Measurements from ENCODE around the gene FAM98A.
A peak's percentile ranks its signal among the peaks of the same experiment; 100 is the strongest.

Gene FAM98A

GRCh38 chr2:33617401-33617800, 18.3 kb upstream of the FAM98A start:
- H3K27me3 ChIP-seq (ENCODE audit: control insufficient read depth, insufficient read depth, low read length) = no peaks in the 10 kb centered on the region
- H3K9me3 ChIP-seq (ENCODE audit: control insufficient read depth, insufficient read depth, low read depth, low read length) = peaks cover 54% of the 10 kb centered on the region
- H3K4me1 ChIP-seq (ENCODE audit: control insufficient read depth, insufficient read depth, low read length) = peaks cover 8% of the 10 kb centered on the region; the same call in 1 of the 2 replicates
- H3K27ac ChIP-seq (ENCODE audit: low read depth, low read length) = no peak overlapping the region
- no peak overlapping the region for H3K9ac ChIP-seq (ENCODE audit: low read length)
- peaks cover 30% of the 10 kb centered on the region for H3K36me3 ChIP-seq (ENCODE audit: control insufficient read depth, insufficient read depth, low read length)
- H3K4me3 ChIP-seq (ENCODE audit: low read depth, low read length) = no peak overlapping the region

- Histone ChIP-seq H3K27ac (ENCODE audit: low read depth, low read length) (no peak overlapping the region), H3K9ac (ENCODE audit: low read length) (no peak overlapping the region), H3K36me3 (ENCODE audit: control insufficient read depth, insufficient read depth, low read length) (peaks cover 35% of the 10 kb centered on the region), H3K4me3 (ENCODE audit: low read depth, low read length) (no peak overlapping the region), H3K9me3 (ENCODE audit: control insufficient read depth, insufficient read depth, low read depth, low read length) (peaks cover 59% of the 10 kb centered on the region), H3K27me3 (ENCODE audit: control insufficient read depth, insufficient read depth, low read length) (no peaks in the 10 kb centered on the region), H3K4me1 (ENCODE audit: control insufficient read depth, insufficient read depth, low read length) (peaks cover 8% of the 10 kb centered on the region; the same call in 1 of the 2 replicates)
Observed at GRCh38 chr2:33616873-33617272, 17.8 kb upstream of the FAM98A start.

GRCh38 chr2:33614190-33614589, 15.1 kb upstream of the FAM98A start:
- peaks cover 48% of the 10 kb centered on the region for H3K36me3 ChIP-seq (ENCODE audit: control insufficient read depth, insufficient read depth, low read length)
- H3K27ac ChIP-seq (ENCODE audit: low read depth, low read length) = no peak overlapping the region
- H3K4me3 ChIP-seq (ENCODE audit: low read depth, low read length) = no peak overlapping the region
- H3K9ac ChIP-seq (ENCODE audit: low read length) = no peak overlapping the region
- no peaks in the 10 kb centered on the region for H3K27me3 ChIP-seq (ENCODE audit: control insufficient read depth, insufficient read depth, low read length)
- H3K4me1 ChIP-seq (ENCODE audit: control insufficient read depth, insufficient read depth, low read length) = peaks cover 8% of the 10 kb centered on the region; the same call in 1 of the 2 replicates
- H3K9me3 ChIP-seq (ENCODE audit: control insufficient read depth, insufficient read depth, low read depth, low read length) = peaks cover 75% of the 10 kb centered on the region

- Histone ChIP-seq H3K4me1 (ENCODE audit: control insufficient read depth, insufficient read depth, low read length) (peaks cover 40% of the 10 kb centered on the region), H3K9ac (ENCODE audit: low read length) (no peak overlapping the region), H3K4me3 (ENCODE audit: low read depth, low read length) (peak overlapping the region; percentile 22), H3K36me3 (ENCODE audit: control insufficient read depth, insufficient read depth, low read length) (peaks cover 24% of the 10 kb centered on the region), H3K27me3 (ENCODE audit: control insufficient read depth, insufficient read depth, low read length) (no peaks in the 10 kb centered on the region), H3K9me3 (ENCODE audit: control insufficient read depth, insufficient read depth, low read depth, low read length) (peaks cover 33% of the 10 kb centered on the region), H3K27ac (ENCODE audit: low read depth, low read length) (peak overlapping the region; percentile 69)
Observed at GRCh38 chr2:33607905-33608304, 8.8 kb upstream of the FAM98A start.

GRCh38 chr2:33607251-33607721, 8.2 kb upstream of the FAM98A start:
- Histone ChIP-seq H3K27ac (ENCODE audit: low read depth, low read length) (peak overlapping the region; percentile 69), H3K4me1 (ENCODE audit: control insufficient read depth, insufficient read depth, low read length) (peaks cover 42% of the 10 kb centered on the region), H3K4me3 (ENCODE audit: low read depth, low read length) (peak overlapping the region; percentile 22), H3K9me3 (ENCODE audit: control insufficient read depth, insufficient read depth, low read depth, low read length) (peaks cover 31% of the 10 kb centered on the region), H3K36me3 (ENCODE audit: control insufficient read depth, insufficient read depth, low read length) (peaks cover 23% of the 10 kb centered on the region), H3K27me3 (ENCODE audit: control insufficient read depth, insufficient read depth, low read length) (no peaks in the 10 kb centered on the region), H3K9ac (ENCODE audit: low read length) (no peak overlapping the region)

- H3K27me3 ChIP-seq (ENCODE audit: control insufficient read depth, insufficient read depth, low read length) = no peaks in the 10 kb centered on the region
- peaks cover 47% of the 10 kb centered on the region for H3K4me1 ChIP-seq (ENCODE audit: control insufficient read depth, insufficient read depth, low read length)
- peak overlapping the region; percentile 36; the same call in 1 of the 2 replicates for H3K27ac ChIP-seq (ENCODE audit: low read depth, low read length)
Observed at GRCh38 chr2:33606622-33607021, 7.5 kb upstream of the FAM98A start.

GRCh38 chr2:33606100-33606499, 7.0 kb upstream of the FAM98A start:
- peaks cover 47% of the 10 kb centered on the region for H3K4me1 ChIP-seq (ENCODE audit: control insufficient read depth, insufficient read depth, low read length)

More at GRCh38 chr2:33606622-33607021, 7.5 kb upstream of the FAM98A start:
- Histone ChIP-seq H3K9me3 (ENCODE audit: control insufficient read depth, insufficient read depth, low read depth, low read length) (peaks cover 25% of the 10 kb centered on the region), H3K4me3 (ENCODE audit: low read depth, low read length) (no peak overlapping the region), H3K9ac (ENCODE audit: low read length) (no peak overlapping the region), H3K36me3 (ENCODE audit: control insufficient read depth, insufficient read depth, low read length) (peaks cover 19% of the 10 kb centered on the region)

GRCh38 chr2:33605056-33605455, 6.0 kb upstream of the FAM98A start:
- Histone ChIP-seq H3K9me3 (ENCODE audit: control insufficient read depth, insufficient read depth, low read depth, low read length) (peaks cover 11% of the 10 kb centered on the region), H3K4me1 (ENCODE audit: control insufficient read depth, insufficient read depth, low read length) (peaks cover 47% of the 10 kb centered on the region), H3K4me3 (ENCODE audit: low read depth, low read length) (no peak overlapping the region), H3K36me3 (ENCODE audit: control insufficient read depth, insufficient read depth, low read length) (peaks cover 5% of the 10 kb centered on the region; the same call in 1 of the 2 replicates), H3K27ac (ENCODE audit: low read depth, low read length) (no peak overlapping the region), H3K9ac (ENCODE audit: low read length) (no peak overlapping the region), H3K27me3 (ENCODE audit: control insufficient read depth, insufficient read depth, low read length) (no peaks in the 10 kb centered on the region)

More at GRCh38 chr2:33606100-33606499, 7.0 kb upstream of the FAM98A start:
- H3K9me3 ChIP-seq (ENCODE audit: control insufficient read depth, insufficient read depth, low read depth, low read length) = peaks cover 20% of the 10 kb centered on the region
- H3K36me3 ChIP-seq (ENCODE audit: control insufficient read depth, insufficient read depth, low read length) = peaks cover 15% of the 10 kb centered on the region
- H3K27ac ChIP-seq (ENCODE audit: low read depth, low read length) = no peak overlapping the region
- no peaks in the 10 kb centered on the region for H3K27me3 ChIP-seq (ENCODE audit: control insufficient read depth, insufficient read depth, low read length)
- no peak overlapping the region for H3K9ac ChIP-seq (ENCODE audit: low read length)
- no peak overlapping the region for H3K4me3 ChIP-seq (ENCODE audit: low read depth, low read length)

- Histone ChIP-seq H3K27me3 (ENCODE audit: control insufficient read depth, insufficient read depth, low read length) (no peaks in the 10 kb centered on the region), H3K36me3 (ENCODE audit: control insufficient read depth, insufficient read depth, low read length) (no peaks in the 10 kb centered on the region), H3K9ac (ENCODE audit: low read length) (no peak overlapping the region), H3K27ac (ENCODE audit: low read depth, low read length) (no peak overlapping the region), H3K4me3 (ENCODE audit: low read depth, low read length) (no peak overlapping the region), H3K9me3 (ENCODE audit: control insufficient read depth, insufficient read depth, low read depth, low read length) (no peaks in the 10 kb centered on the region), H3K4me1 (ENCODE audit: control insufficient read depth, insufficient read depth, low read length) (peaks cover 43% of the 10 kb centered on the region)
Observed at GRCh38 chr2:33603416-33603815, 4.3 kb upstream of the FAM98A start.

GRCh38 chr2:33602201-33602830, 3.2 kb upstream of the FAM98A start:
- Histone ChIP-seq H3K4me1 (ENCODE audit: control insufficient read depth, insufficient read depth, low read length) (peaks cover 38% of the 10 kb centered on the region), H3K9ac (ENCODE audit: low read length) (no peak overlapping the region)

GRCh38 chr2:33599943-33600192, 769 bp upstream of the FAM98A start:
- no peaks in the 10 kb centered on the region for H3K9me3 ChIP-seq (ENCODE audit: control insufficient read depth, insufficient read depth, low read depth, low read length)
- H3K27ac ChIP-seq (ENCODE audit: low read depth, low read length) = no peak overlapping the region
- H3K27me3 ChIP-seq (ENCODE audit: control insufficient read depth, insufficient read depth, low read length) = no peaks in the 10 kb centered on the region
- H3K4me3 ChIP-seq (ENCODE audit: low read depth, low read length) = peak overlapping the region; percentile 93
- H3K9ac ChIP-seq (ENCODE audit: low read length) = peak overlapping the region; percentile 56
- peaks cover 4% of the 10 kb centered on the region; the same call in 1 of the 2 replicates for H3K36me3 ChIP-seq (ENCODE audit: control insufficient read depth, insufficient read depth, low read length)
- H3K4me1 ChIP-seq (ENCODE audit: control insufficient read depth, insufficient read depth, low read length) = peaks cover 26% of the 10 kb centered on the region

More at GRCh38 chr2:33602201-33602830, 3.2 kb upstream of the FAM98A start:
- no peak overlapping the region for H3K4me3 ChIP-seq (ENCODE audit: low read depth, low read length)
- H3K36me3 ChIP-seq (ENCODE audit: control insufficient read depth, insufficient read depth, low read length) = no peaks in the 10 kb centered on the region
- no peaks in the 10 kb centered on the region for H3K27me3 ChIP-seq (ENCODE audit: control insufficient read depth, insufficient read depth, low read length)
- H3K27ac ChIP-seq (ENCODE audit: low read depth, low read length) = no peak overlapping the region
- H3K9me3 ChIP-seq (ENCODE audit: control insufficient read depth, insufficient read depth, low read depth, low read length) = no peaks in the 10 kb centered on the region

Data from HUES6 (cell line).